HEK293T (cell line): ENCODE measurements around the gene APOL2.

Experiments used
- ARNT ChIP-seq: fragments of 450-650 bp; IDR thresholded peaks from 2 replicates; pipeline ENCODE4 v1.6.1; 2017; ENCODE audit warnings: mild to moderate bottlenecking
- CTBP1 ChIP-seq: fragments of 450-650 bp; IDR thresholded peaks from 2 replicates; pipeline ENCODE4 v1.6.1; 2016; ENCODE audit warnings: borderline replicate concordance
- FOXK2 ChIP-seq: fragments of 450-650 bp; IDR thresholded peaks from 2 replicates; pipeline ENCODE4 v1.6.1; 2016; ENCODE audit warnings: mild to moderate bottlenecking
- FOXM1 ChIP-seq: fragments of 450-650 bp; IDR thresholded peaks from 2 replicates; pipeline ENCODE4 v1.6.1; 2017; ENCODE audit warnings: mild to moderate bottlenecking, borderline replicate concordance
- HDGF ChIP-seq: fragments of 450-650 bp; IDR thresholded peaks from 2 replicates; pipeline ENCODE4 v1.6.1; 2017; ENCODE audit warnings: antibody characterized with exemption, borderline replicate concordance
- PKNOX1 ChIP-seq: fragments of 450-650 bp; IDR thresholded peaks from 2 replicates; pipeline ENCODE4 v1.6.1; 2016
- SP1 ChIP-seq: fragments of 450-650 bp; IDR thresholded peaks from 2 replicates; pipeline ENCODE4 v1.6.1; 2017
- SUZ12 ChIP-seq: fragments of 450-650 bp; IDR thresholded peaks from 2 replicates; pipeline ENCODE4 v1.6.1; 2016; ENCODE audit warnings: mild to moderate bottlenecking

GRCh38 chr22:36285017-36285416 lies 45.7 kb upstream of the APOL2 start:
- TF ChIP-seq FOXK2 (no peak), HDGF (no peak), FOXM1 (no peak), PKNOX1 (no peak), SUZ12 (no peak), SP1 (no peak), ARNT (no peak), CTBP1 (no peak)
